Articular chondrocyte of knee joint (primary cell): ENCODE data around the gene TBC1D4. TPM values are rescaled to one million over a fixed set of nuclear protein-coding genes. Genes with fewer than 3 reads are reported as not detected.

Experiments used
- total RNA-seq: library from RNA; depleted of rRNA; stranded (reverse); fragments of >200 nt; gene quantifications from 2 replicates; pipeline ENCODE4 v1.2.3, GENCODE V29; 2012

TBC1D4 gene, protein sequence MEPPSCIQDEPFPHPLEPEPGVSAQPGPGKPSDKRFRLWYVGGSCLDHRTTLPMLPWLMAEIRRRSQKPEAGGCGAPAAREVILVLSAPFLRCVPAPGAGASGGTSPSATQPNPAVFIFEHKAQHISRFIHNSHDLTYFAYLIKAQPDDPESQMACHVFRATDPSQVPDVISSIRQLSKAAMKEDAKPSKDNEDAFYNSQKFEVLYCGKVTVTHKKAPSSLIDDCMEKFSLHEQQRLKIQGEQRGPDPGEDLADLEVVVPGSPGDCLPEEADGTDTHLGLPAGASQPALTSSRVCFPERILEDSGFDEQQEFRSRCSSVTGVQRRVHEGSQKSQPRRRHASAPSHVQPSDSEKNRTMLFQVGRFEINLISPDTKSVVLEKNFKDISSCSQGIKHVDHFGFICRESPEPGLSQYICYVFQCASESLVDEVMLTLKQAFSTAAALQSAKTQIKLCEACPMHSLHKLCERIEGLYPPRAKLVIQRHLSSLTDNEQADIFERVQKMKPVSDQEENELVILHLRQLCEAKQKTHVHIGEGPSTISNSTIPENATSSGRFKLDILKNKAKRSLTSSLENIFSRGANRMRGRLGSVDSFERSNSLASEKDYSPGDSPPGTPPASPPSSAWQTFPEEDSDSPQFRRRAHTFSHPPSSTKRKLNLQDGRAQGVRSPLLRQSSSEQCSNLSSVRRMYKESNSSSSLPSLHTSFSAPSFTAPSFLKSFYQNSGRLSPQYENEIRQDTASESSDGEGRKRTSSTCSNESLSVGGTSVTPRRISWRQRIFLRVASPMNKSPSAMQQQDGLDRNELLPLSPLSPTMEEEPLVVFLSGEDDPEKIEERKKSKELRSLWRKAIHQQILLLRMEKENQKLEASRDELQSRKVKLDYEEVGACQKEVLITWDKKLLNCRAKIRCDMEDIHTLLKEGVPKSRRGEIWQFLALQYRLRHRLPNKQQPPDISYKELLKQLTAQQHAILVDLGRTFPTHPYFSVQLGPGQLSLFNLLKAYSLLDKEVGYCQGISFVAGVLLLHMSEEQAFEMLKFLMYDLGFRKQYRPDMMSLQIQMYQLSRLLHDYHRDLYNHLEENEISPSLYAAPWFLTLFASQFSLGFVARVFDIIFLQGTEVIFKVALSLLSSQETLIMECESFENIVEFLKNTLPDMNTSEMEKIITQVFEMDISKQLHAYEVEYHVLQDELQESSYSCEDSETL (N-terminal part only)
- 20.9 and 24.4 TPM in 2 replicates for total RNA-seq

GRCh38 chr13:75482070-75482819 is at the start of gene TBC1D4:
TBC1D4 (minus strand) TSS chr13:75482169; CDS start chr13:75481767, 402 bp downstream.

Other genes starting within 250 kb of the TBC1D4 start
- 41.9 and 49.8 TPM in 2 replicates for gene COMMD6, start 55.7 kb upstream of the TBC1D4 start, total RNA-seq
- 41.3 and 48.9 TPM in 2 replicates for gene UCHL3, start 67.6 kb upstream of the TBC1D4 start, total RNA-seq
- gene LMO7, start 154.2 kb upstream of the TBC1D4 start, total RNA-seq = 641 and 978 TPM in 2 replicates